Measurements from ENCODE around the gene FAR2. TPM values are rescaled to one million over a fixed set of nuclear protein-coding genes. Genes with fewer than 3 reads are reported as not detected.

FAR2 gene
- total RNA-seq, 1 experiment from 2014 or later, result 22.1 TPM

Other genes with a start within 250 kb of the FAR2 start
- 64.8 and 69.8 TPM in 2 replicates for gene ERGIC2, start 231.9 kb downstream of the FAR2 start, total RNA-seq (2021)